Fibroblast of mammary gland (primary cell): ENCODE data around the gene DNAH8.

ENCODE experiments used
- DNase-seq: peaks from one replicate; pipeline ENCODE4 v3.0.0-alpha.2; 2010; ENCODE audit warnings: low read depth
- H3K4me3 ChIP-seq: 2 replicates; pipeline ENCODE4 v1.5.1; 2011; ENCODE audit warnings: low read depth, mild to moderate bottlenecking, low read length, moderate library complexity; ENCODE audit not compliant: control insufficient read depth
- TF ChIP-seq, protein P1 (sequence below): conservative IDR thresholded peaks from 2 replicates; pipeline ENCODE4 v1.5.1; 2011; ENCODE audit warnings: low read depth, low read length, inconsistent platforms; ENCODE audit not compliant: control insufficient read depth, insufficient read depth

DNAH8 gene

DNA sequence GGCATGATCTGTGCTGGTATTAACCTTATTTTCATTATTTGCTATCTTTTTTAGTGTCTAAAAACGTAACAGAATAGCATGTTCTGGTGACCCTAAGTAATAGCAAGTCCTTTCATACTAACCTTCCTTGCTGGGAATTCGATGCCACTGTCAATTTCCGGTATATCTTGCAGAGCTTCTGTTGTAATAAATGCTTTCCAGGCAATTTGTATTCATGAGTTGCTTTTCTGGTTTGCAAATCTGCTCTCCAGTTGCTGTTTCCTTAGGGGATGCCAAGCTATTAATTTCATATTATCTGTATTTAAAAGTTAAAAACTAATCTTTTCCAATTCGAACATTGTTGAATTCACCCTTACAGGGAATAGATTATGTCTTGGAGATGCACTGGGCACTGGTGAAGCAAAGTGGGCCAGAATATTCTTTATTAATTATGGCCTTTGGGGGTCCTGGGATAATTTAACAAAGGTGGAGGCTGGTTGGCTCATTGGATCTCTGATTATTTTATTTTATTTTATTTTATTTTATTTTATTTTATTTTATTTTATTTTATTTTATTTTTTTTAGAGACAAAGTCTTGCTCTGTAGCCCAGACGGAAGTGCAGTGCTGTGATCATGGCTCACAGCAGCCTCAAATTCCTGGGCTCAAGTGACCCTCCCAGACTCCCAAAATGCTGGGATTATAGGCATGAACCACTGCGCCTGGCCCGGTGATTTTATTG is 209.8 kb downstream of the DNAH8 start:
- TF ChIP-seq, protein P1, sequence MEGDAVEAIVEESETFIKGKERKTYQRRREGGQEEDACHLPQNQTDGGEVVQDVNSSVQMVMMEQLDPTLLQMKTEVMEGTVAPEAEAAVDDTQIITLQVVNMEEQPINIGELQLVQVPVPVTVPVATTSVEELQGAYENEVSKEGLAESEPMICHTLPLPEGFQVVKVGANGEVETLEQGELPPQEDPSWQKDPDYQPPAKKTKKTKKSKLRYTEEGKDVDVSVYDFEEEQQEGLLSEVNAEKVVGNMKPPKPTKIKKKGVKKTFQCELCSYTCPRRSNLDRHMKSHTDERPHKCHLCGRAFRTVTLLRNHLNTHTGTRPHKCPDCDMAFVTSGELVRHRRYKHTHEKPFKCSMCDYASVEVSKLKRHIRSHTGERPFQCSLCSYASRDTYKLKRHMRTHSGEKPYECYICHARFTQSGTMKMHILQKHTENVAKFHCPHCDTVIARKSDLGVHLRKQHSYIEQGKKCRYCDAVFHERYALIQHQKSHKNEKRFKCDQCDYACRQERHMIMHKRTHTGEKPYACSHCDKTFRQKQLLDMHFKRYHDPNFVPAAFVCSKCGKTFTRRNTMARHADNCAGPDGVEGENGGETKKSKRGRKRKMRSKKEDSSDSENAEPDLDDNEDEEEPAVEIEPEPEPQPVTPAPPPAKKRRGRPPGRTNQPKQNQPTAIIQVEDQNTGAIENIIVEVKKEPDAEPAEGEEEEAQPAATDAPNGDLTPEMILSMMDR: no peak
- H3K4me3 ChIP-seq: no peak overlapping the region
- DNase-seq: no peak

DNA sequence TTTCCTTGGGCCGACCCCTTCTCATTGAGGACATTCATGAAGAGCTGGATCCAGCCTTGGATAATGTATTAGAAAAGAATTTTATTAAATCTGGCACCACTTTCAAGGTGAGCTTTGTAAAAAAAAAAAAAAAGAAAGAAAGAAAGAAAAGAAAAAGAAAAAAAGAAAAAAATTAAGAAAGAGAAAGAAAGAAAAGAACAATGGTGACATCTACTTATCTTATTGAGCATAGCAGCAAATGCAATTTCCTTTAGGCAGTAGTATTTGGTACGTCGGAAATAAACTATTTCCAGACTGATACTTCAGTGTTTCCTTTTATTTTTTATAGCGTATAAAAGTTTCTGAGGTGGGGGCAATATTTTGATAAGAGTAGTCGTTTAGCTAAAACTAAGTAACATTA is 214.4 kb downstream of the DNAH8 start:
- no peak for DNase-seq
- H3K4me3 ChIP-seq: no peak overlapping the region
- TF ChIP-seq, protein P1: no peak

DNA sequence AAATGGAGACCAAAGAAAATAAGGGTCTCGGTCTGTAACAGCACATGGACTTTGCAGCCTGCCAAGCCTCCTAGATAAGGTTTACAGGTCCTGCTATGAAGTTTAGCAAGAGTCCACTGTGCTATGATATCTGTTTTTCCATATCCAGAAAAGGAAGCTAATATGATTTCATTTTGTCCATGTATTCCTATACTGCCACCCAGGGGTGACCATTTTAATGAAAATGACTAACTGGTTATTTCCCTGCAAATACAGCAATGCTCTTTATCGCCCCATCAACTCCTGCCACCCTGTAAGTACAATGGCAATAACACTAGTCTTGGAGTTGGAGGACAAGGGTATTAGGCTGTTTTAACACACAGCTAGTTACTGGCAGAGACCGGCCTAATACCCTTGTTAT is 218.3 kb downstream of the DNAH8 start:
- TF ChIP-seq, protein P1: peak; percentile 13
- DNase-seq: peak; percentile 9
- H3K4me3 ChIP-seq: no peak overlapping the region

DNA sequence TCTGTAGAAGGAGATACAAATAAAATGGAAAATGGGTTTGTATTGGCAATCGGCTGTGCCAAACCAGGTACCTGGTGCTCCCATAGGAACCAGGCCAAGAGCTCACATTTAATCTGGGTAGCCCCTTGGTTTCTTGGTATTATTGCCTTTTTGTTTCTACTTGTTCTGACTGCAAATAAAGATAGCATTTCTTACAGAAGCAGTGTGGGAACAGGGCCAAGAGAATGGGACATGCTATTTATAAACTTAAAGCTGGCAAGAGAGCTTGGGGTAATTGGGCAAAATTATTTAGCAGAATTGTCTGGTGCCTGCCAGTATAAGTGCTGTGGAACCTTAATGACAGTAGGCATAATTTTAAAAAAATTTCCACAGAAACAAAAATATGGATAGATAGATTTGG is 219.9 kb downstream of the DNAH8 start:
- DNase-seq: no peak
- TF ChIP-seq, protein P1: no peak
- no peak overlapping the region for H3K4me3 ChIP-seq

DNA sequence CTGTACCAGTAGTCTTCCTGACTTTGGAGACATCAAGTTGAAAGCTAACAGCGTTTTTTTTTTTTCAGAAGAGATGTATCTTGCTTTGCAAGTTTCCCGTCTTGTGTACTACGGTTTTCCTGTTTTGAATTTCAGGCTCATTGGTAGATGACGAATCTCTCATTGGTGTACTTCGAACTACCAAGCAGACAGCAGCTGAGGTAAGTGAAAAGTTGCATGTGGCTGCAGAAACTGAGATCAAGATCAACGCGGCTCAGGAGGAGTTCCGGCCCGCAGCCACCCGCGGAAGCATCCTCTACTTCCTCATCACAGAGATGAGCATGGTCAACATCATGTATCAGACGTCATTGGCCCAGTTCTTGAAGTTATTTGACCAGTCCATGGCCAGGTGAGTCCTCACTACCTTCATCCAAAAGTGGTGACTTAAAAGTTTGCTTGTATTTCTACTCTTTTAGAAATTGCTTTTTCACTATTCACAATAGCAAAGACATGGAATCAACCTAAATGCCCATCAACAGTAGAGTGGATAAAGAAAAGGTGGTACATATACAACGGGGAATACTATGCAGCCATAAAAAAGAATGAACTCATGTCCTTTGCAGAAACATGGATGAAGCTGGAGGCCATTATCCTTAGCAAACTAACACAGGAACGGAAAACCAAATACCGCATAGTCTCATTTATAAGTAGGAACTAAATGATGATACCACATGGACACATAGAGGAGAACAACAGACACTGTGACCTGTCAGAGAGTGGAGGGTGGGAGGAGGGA is 222.9 kb downstream of the DNAH8 start:
- TF ChIP-seq, protein P1: no peak
- H3K4me3 ChIP-seq: no peak overlapping the region
- no peak for DNase-seq

DNA sequence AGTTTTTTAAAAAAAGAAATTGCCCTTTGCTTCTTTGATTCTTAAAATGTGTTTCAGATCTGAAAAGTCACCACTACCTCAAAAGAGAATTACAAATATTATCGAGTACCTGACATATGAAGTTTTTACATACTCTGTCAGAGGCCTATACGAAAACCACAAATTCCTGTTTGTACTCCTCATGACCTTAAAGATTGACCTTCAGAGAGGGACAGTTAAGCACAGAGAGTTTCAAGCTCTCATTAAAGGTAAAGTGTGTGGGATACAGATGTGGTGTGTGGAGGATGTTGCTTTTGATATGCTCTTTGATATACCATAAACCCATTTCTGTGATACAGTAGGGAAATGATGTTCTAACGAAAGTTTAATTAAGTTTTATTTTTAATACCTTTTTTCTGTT is 223.6 kb downstream of the DNAH8 start:
- TF ChIP-seq, protein P1: no peak
- DNase-seq: no peak
- H3K4me3 ChIP-seq: no peak overlapping the region

DNA sequence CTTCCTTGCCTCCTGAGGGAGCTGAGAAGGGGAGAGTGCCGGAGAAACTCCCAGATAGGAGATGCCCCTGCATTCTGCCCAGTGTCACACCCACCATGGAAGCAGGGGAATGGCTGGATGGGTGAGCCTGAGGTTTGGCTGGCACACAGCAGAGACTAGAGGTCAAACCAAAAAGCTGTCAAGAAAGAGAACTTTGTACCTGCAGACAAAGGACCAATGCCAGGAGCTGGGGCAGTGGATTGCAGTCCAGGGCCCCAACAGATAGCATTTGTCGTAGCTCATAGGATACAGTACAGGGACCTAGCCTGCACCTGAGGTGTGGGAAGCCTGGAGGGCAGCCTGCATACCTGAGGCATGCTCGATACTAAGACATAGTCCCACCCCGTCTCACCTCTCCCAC is 227.3 kb downstream of the DNAH8 start:
- TF ChIP-seq, protein P1: no peak
- H3K4me3 ChIP-seq: no peak overlapping the region
- DNase-seq: no peak
